DOHH2 (cell line): ENCODE data around the gene TUBB2A.

Source experiments
- H3F3A ChIP-seq: fragments of 200-600 bp; sonication (generic), shearing (Covaris generic); 2 replicates; pipeline ENCODE4 v1.6.0; 2016; ENCODE audit warnings: antibody characterized with exemption, mild to moderate bottlenecking; ENCODE audit not compliant: control insufficient read depth, insufficient read depth
- H3K27ac ChIP-seq: fragments of 200-600 bp; sonication (generic); 2 replicates; pipeline ENCODE4 v1.5.1; 2014; ENCODE audit warnings: low read depth, mild to moderate bottlenecking, low read length, moderate library complexity
- H3K27me3 ChIP-seq: fragments of 200-600 bp; sonication (generic); 2 replicates; pipeline ENCODE4 v1.6.1; 2014; ENCODE audit warnings: mild to moderate bottlenecking, low read length, mixed read lengths; ENCODE audit not compliant: control insufficient read depth
- H3K36me3 ChIP-seq: fragments of 200-600 bp; sonication (generic); 2 replicates; pipeline ENCODE4 v1.6.1; 2014; ENCODE audit warnings: mild to moderate bottlenecking, low read length, moderate library complexity, mixed read lengths; ENCODE audit not compliant: control insufficient read depth
- H3K4me1 ChIP-seq: fragments of 200-600 bp; sonication (generic); 2 replicates; pipeline ENCODE4 v1.6.1; 2014; ENCODE audit warnings: mild to moderate bottlenecking, low read length, mixed read lengths; ENCODE audit not compliant: control insufficient read depth
- H3K4me2 ChIP-seq: fragments of 200-600 bp; sonication (generic); 2 replicates; pipeline ENCODE4 v1.6.0; 2014; ENCODE audit warnings: mild to moderate bottlenecking, low read length, moderate library complexity
- H3K4me3 ChIP-seq: fragments of 200-600 bp; sonication (generic); 2 replicates; pipeline ENCODE4 v1.5.1; 2014; ENCODE audit warnings: mild to moderate bottlenecking, low read length, mixed read lengths
- H3K79me2 ChIP-seq: fragments of 200-600 bp; sonication (generic); 2 replicates; pipeline ENCODE4 v1.6.1; 2014; ENCODE audit warnings: mild to moderate bottlenecking, low read length, mixed read lengths; ENCODE audit not compliant: control insufficient read depth
- H3K9me2 ChIP-seq: fragments of 200-600 bp; sonication (generic); replicated peaks from 2 replicates; pipeline ENCODE4 v1.6.1; 2014; ENCODE audit warnings: mild to moderate bottlenecking, low read length, mixed read lengths; ENCODE audit not compliant: control insufficient read depth
- H3K9me3 ChIP-seq: fragments of 200-600 bp; sonication (generic); 2 replicates; pipeline ENCODE4 v1.6.1; 2014; ENCODE audit warnings: antibody characterized with exemption, low read length, mixed read lengths; ENCODE audit not compliant: control insufficient read depth, insufficient read depth
- H4K20me1 ChIP-seq: fragments of 200-600 bp; sonication (generic); 2 replicates; pipeline ENCODE4 v1.6.0; 2014; ENCODE audit warnings: low read depth, mild to moderate bottlenecking, antibody characterized with exemption, low read length, moderate library complexity; ENCODE audit not compliant: control insufficient read depth, insufficient read depth
- CTCF ChIP-seq: fragments of 200-600 bp; sonication (generic); IDR thresholded peaks from one replicate; pipeline ENCODE4 v1.5.1; 2014; ENCODE audit warnings: antibody characterized with exemption, mild to moderate bottlenecking, low read depth, low read length; ENCODE audit not compliant: poor library complexity, severe bottlenecking
- EZH2phosphoT487 ChIP-seq: fragments of 200-600 bp; sonication (generic); IDR thresholded peaks from 2 replicates; pipeline ENCODE4 v1.6.1; 2017; ENCODE audit warnings: borderline replicate concordance, mild to moderate bottlenecking, antibody characterized with exemption, low read length, moderate library complexity, mixed read lengths

The TUBB2A gene

GRCh38 chr6:3124667-3125066 lies 32.7 kb downstream of the TUBB2A start:
- H3K27ac ChIP-seq: peak overlapping the region; percentile 34
- TF ChIP-seq CTCF: no peak
- H3K4me2 ChIP-seq: peak overlapping the region; percentile 34
- H3F3A ChIP-seq: peaks cover 13% of the 10 kb centered on the region
- peak overlapping the region; percentile 29 for H3K4me3 ChIP-seq
- H3K9me2 ChIP-seq: no peaks in the 10 kb centered on the region
- H4K20me1 ChIP-seq: no peaks in the 10 kb centered on the region
- H3K36me3 ChIP-seq: peaks cover 16% of the 10 kb centered on the region
- H3K9me3 ChIP-seq: no peaks in the 10 kb centered on the region
- H3K27me3 ChIP-seq: no peaks in the 10 kb centered on the region
- peaks cover 59% of the 10 kb centered on the region for H3K4me1 ChIP-seq
- no peaks in the 10 kb centered on the region for H3K79me2 ChIP-seq

GRCh38 chr6:3122823-3123182 lies 34.5 kb downstream of the TUBB2A start:
- Histone ChIP-seq H3K9me2 (no peaks in the 10 kb centered on the region), H3F3A (peaks cover 15% of the 10 kb centered on the region), H3K4me2 (no peak overlapping the region), H3K9me3 (no peaks in the 10 kb centered on the region), H3K36me3 (peaks cover 4% of the 10 kb centered on the region; the same call in 1 of the 2 replicates), H3K4me1 (peaks cover 62% of the 10 kb centered on the region), H4K20me1 (no peaks in the 10 kb centered on the region), H3K4me3 (no peak overlapping the region), H3K27ac (no peak overlapping the region), H3K27me3 (no peaks in the 10 kb centered on the region), H3K79me2 (peaks cover 10% of the 10 kb centered on the region)
- no peak for TF ChIP-seq EZH2phosphoT487
- no peak for TF ChIP-seq CTCF

- Histone ChIP-seq H4K20me1 (no peaks in the 10 kb centered on the region), H3K27ac (no peak overlapping the region), H3K4me2 (no peak overlapping the region), H3K36me3 (peaks cover 3% of the 10 kb centered on the region; the same call in 1 of the 2 replicates), H3K9me2 (no peaks in the 10 kb centered on the region), H3K4me3 (no peak overlapping the region), H3K79me2 (peaks cover 10% of the 10 kb centered on the region), H3K4me1 (peaks cover 56% of the 10 kb centered on the region), H3K9me3 (no peaks in the 10 kb centered on the region), H3F3A (peaks cover 22% of the 10 kb centered on the region), H3K27me3 (no peaks in the 10 kb centered on the region)
- TF ChIP-seq CTCF: no peak
- TF ChIP-seq EZH2phosphoT487: no peak
These were observed 36.6 kb downstream of the TUBB2A start for GRCh38 chr6:3120765-3121089.
